Measurements from ENCODE around the gene TRPM7. TPM values are rescaled to one million over a fixed set of nuclear protein-coding genes. Genes with fewer than 3 reads are reported as not detected.

Gene TRPM7
- total RNA-seq, 1 experiment from 2014 or later: 35.1 TPM

DNA sequence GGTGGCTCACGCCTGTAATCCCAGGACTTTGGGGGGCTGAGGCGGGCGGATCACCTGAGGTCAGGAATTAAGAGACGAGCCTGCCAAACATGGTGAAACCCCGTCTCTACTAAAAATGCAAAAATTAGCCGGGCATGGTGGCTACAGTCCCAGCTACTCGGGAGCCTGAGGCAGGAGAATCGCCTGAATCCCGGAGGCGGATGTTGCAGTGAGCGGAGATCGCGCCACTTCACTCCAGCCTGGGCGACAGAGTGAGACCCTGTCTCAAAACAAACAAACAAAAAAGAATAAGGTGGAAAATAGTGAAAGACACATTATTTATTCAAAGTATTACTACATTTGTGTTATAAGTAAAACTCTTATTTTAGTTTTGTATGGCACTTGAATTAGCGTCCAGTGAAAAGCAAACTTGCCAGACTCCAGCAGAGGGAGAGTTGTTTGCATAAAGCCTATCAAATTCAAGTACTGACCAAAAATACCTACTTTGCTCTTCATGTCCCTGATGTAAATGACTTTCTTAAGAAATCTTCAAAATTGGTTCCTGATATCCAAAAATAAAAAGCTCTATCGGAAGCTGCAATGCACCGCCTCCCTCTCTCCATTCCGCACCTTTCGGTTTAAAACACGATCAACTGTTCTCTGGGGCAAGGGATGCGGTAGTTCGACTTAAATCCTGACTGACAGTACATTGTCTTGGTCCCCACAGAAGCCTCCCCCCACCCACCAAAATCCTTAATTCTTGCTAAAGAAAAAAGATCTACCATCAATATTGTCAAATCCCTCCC is 1.2 kb downstream of the TRPM7 start:
- H3K4me1 ChIP-seq (ENCODE audit: insufficient read depth, low read length): no peaks in the 10 kb centered on the region
- H3K4me2 ChIP-seq (ENCODE audit: insufficient read depth, insufficient read length, low read length): peak overlapping the region; percentile 95
- H2AK5ac ChIP-seq (ENCODE audit: insufficient read length, low read length): no peak overlapping the region
- H3K27ac ChIP-seq (ENCODE audit: insufficient read length, low read depth, low read length): no peak overlapping the region
- H3K23ac ChIP-seq (ENCODE audit: insufficient read length, low read depth, low read length): no peak overlapping the region
- no peak overlapping the region for H2BK12ac ChIP-seq (ENCODE audit: insufficient read length, low read depth, low read length)
- no peak overlapping the region for H3K14ac ChIP-seq (ENCODE audit: insufficient read depth, low read length)
- H3K79me2 ChIP-seq (ENCODE audit: insufficient read depth, low read length): peaks cover 19% of the 10 kb centered on the region; the same call in 1 of the 2 replicates
- peaks cover 1 to 23% (median 19%) of the 10 kb centered on the region in 3 experiments; a peak in 6 of 7 replicates for H3K36me3 Mint-ChIP-seq (ENCODE audit: insufficient read depth in 1 of 3, low read depth in 3 of 3)
- H3K9ac ChIP-seq (ENCODE audit: extremely low read depth, insufficient read length, low read length): peak overlapping the region; percentile 83
- no peak overlapping the region for H2BK15ac ChIP-seq (ENCODE audit: low read depth, low read length)
- H3K9me3 ChIP-seq (ENCODE audit: control insufficient read depth, low read depth, low read length): no peaks in the 10 kb centered on the region
- no peak overlapping the region for H2BK120ac ChIP-seq (ENCODE audit: low read depth, low read length, poor library complexity, severe bottlenecking)
- peaks cover 9% of the 10 kb centered on the region for H3K79me1 ChIP-seq (ENCODE audit: insufficient read depth, low read depth, low read length, poor library complexity, severe bottlenecking)
- H3K9me3 Mint-ChIP-seq: no peaks in the 10 kb centered on the region
- H4K8ac ChIP-seq (replicated peaks; ENCODE audit: insufficient read length, low read depth, low read length): no peak overlapping the region
- TF ChIP-seq CTCF (conservative IDR thresholded peaks at IDR 0.05): no peak
- H3K4ac ChIP-seq (ENCODE audit: low read depth, low read length): no peak overlapping the region
- no peak overlapping the region for H4K91ac ChIP-seq (ENCODE audit: insufficient read length, low read depth, low read length)
- H2BK5ac ChIP-seq (ENCODE audit: insufficient read length, low read length): no peak overlapping the region
- no peak overlapping the region for H2AFZ ChIP-seq (ENCODE audit: low read length)
- no peaks in the 10 kb centered on the region for H3K27me3 ChIP-seq (ENCODE audit: insufficient read depth, low read length)
- H3K27me3 Mint-ChIP-seq (ENCODE audit: low read depth): no peaks in the 10 kb centered on the region; the same call in 1 of the 2 replicates
- H2BK20ac ChIP-seq (ENCODE audit: low read depth, low read length, poor library complexity, severe bottlenecking): no peak overlapping the region
- H4K5ac ChIP-seq (ENCODE audit: insufficient read length, low read depth, low read length): no peak overlapping the region
- no peak overlapping the region for H3K18ac ChIP-seq (ENCODE audit: insufficient read length, low read depth, low read length)
- H4K20me1 ChIP-seq (ENCODE audit: control insufficient read depth, insufficient read depth, insufficient read length): no peaks in the 10 kb centered on the region
- peaks cover 15 to 29% of the 10 kb centered on the region in 2 experiments for H3K4me1 Mint-ChIP-seq
- H3K56ac ChIP-seq (ENCODE audit: insufficient read length, low read depth, low read length): no peak overlapping the region
- WGBS (ENCODE audit: extremely low coverage, insufficient read length, low lambda C conversion rate): no CpG with 5 or more reads among the region's 22 CpGs
- no peak overlapping the region for H3T11ph ChIP-seq (ENCODE audit: low read length)
- peak overlapping the region; percentile 4 to 99 (median 98); a peak in 5 of 7 replicates for H3K27ac Mint-ChIP-seq
- peaks cover 11% of the 10 kb centered on the region for H3K23me2 ChIP-seq (ENCODE audit: insufficient read length, low read depth, low read length, poor library complexity, severe bottlenecking)
- DNase-seq: no peak
- peak overlapping the region; percentile 99 for H3K4me3 Mint-ChIP-seq
